Measurements from ENCODE around the gene ADGRV1.
A peak's percentile ranks its signal among the peaks of the same experiment; 100 is the strongest.

ADGRV1 gene

GRCh38 chr5:91182763-91183162 lies 624.2 kb downstream of the ADGRV1 start:
- H2AK5ac ChIP-seq (ENCODE audit: low read length) = no peak overlapping the region
- H3K27ac ChIP-seq (ENCODE audit: low read depth, low read length) = no peak overlapping the region
- H2BK12ac ChIP-seq (ENCODE audit: low read length) = no peak overlapping the region
- no peaks in the 10 kb centered on the region for H3K36me3 ChIP-seq (ENCODE audit: control insufficient read depth in 1 of 2, insufficient read depth in 2 of 2, low read length in 2 of 2)
- no peaks in the 10 kb centered on the region for H3K9me3 ChIP-seq (ENCODE audit: insufficient read depth, low read depth, low read length)
- H4K91ac ChIP-seq (ENCODE audit: low read depth, low read length) = peak overlapping the region; percentile 51
- no peak overlapping the region for H3K9ac ChIP-seq (ENCODE audit: low read length)
- no peak for DNase-seq
- H4K8ac ChIP-seq (ENCODE audit: low read depth, low read length) = no peak overlapping the region
- no peak overlapping the region for H3K14ac ChIP-seq (ENCODE audit: low read length)
- H3K18ac ChIP-seq (ENCODE audit: low read length) = no peak overlapping the region
- no peak overlapping the region for H3K4me2 ChIP-seq (ENCODE audit: low read length)
- WGBS (ENCODE audit: extremely low coverage, insufficient coverage, insufficient read length) = no CpG with 5 or more reads among the region's 4 CpGs
- no peaks in the 10 kb centered on the region for H3K4me1 ChIP-seq (ENCODE audit: control insufficient read depth in 1 of 2, insufficient read depth in 2 of 2, low read length in 2 of 2)
- H3K4me3 ChIP-seq (ENCODE audit: low read depth, low read length) = no peak overlapping the region
- no peak overlapping the region for H4K12ac ChIP-seq (ENCODE audit: low read depth, low read length)
- no peak overlapping the region for H2BK5ac ChIP-seq (ENCODE audit: low read depth, low read length, poor library complexity)
- no peak overlapping the region for H3K4ac ChIP-seq (ENCODE audit: low read depth, low read length)
- H3K79me1 ChIP-seq (ENCODE audit: low read length) = no peaks in the 10 kb centered on the region
- no peak overlapping the region for H2BK120ac ChIP-seq (ENCODE audit: insufficient read depth, low read length, poor library complexity)
- H2AFZ ChIP-seq (ENCODE audit: insufficient read depth, low read length, poor library complexity) = no peak overlapping the region
- no peaks in the 10 kb centered on the region for H3K27me3 ChIP-seq (ENCODE audit: insufficient read depth, low read length)
- H3K23ac ChIP-seq (ENCODE audit: low read length) = no peak overlapping the region
- H3K79me2 ChIP-seq (ENCODE audit: control insufficient read depth, insufficient read depth, low read length, poor library complexity) = no peaks in the 10 kb centered on the region

- Histone ChIP-seq H3K14ac (ENCODE audit: low read length) (no peak overlapping the region), H3K4ac (ENCODE audit: low read depth, low read length) (no peak overlapping the region), H4K91ac (ENCODE audit: low read depth, low read length) (no peak overlapping the region), H3K4me3 (ENCODE audit: low read depth, low read length) (no peak overlapping the region), H3K27me3 (ENCODE audit: insufficient read depth, low read length) (no peaks in the 10 kb centered on the region), H3K9me3 (ENCODE audit: insufficient read depth, low read depth, low read length) (no peaks in the 10 kb centered on the region), H2BK120ac (ENCODE audit: insufficient read depth, low read length, poor library complexity) (no peak overlapping the region), H3K36me3 (ENCODE audit: control insufficient read depth in 1 of 2, insufficient read depth in 2 of 2, low read length in 2 of 2) (no peaks in the 10 kb centered on the region), H4K12ac (ENCODE audit: low read depth, low read length) (no peak overlapping the region), H3K18ac (ENCODE audit: low read length) (no peak overlapping the region), H3K27ac (ENCODE audit: low read depth, low read length) (no peak overlapping the region), H3K79me1 (ENCODE audit: low read length) (no peaks in the 10 kb centered on the region), H2AK5ac (ENCODE audit: low read length) (no peak overlapping the region), H2AFZ (ENCODE audit: insufficient read depth, low read length, poor library complexity) (no peak overlapping the region), H3K79me2 (ENCODE audit: control insufficient read depth, insufficient read depth, low read length, poor library complexity) (no peaks in the 10 kb centered on the region), H3K9ac (ENCODE audit: low read length) (no peak overlapping the region), H3K23ac (ENCODE audit: low read length) (no peak overlapping the region), H2BK5ac (ENCODE audit: low read depth, low read length, poor library complexity) (no peak overlapping the region), H3K4me2 (ENCODE audit: low read length) (no peak overlapping the region), H2BK12ac (ENCODE audit: low read length) (no peak overlapping the region), H3K4me1 (ENCODE audit: control insufficient read depth in 1 of 2, insufficient read depth in 2 of 2, low read length in 2 of 2) (no peaks in the 10 kb centered on the region), H4K8ac (ENCODE audit: low read depth, low read length) (no peak overlapping the region)
- no peak for DNase-seq
- no CpG with 5 or more reads among the region's 4 CpGs for WGBS (ENCODE audit: extremely low coverage, insufficient coverage, insufficient read length)
These were observed 625.1 kb downstream of the ADGRV1 start for GRCh38 chr5:91183743-91184142.

- H3K27me3 ChIP-seq (ENCODE audit: insufficient read depth, low read length) = no peaks in the 10 kb centered on the region
- no peak overlapping the region for H3K14ac ChIP-seq (ENCODE audit: low read length)
- no peak overlapping the region for H2BK120ac ChIP-seq (ENCODE audit: insufficient read depth, low read length, poor library complexity)
- no peak overlapping the region for H2AFZ ChIP-seq (ENCODE audit: insufficient read depth, low read length, poor library complexity)
- DNase-seq = no peak
- no CpG with 5 or more reads among the region's 5 CpGs for WGBS (ENCODE audit: extremely low coverage, insufficient coverage, insufficient read length)
- no peak overlapping the region for H3K18ac ChIP-seq (ENCODE audit: low read length)
- H3K27ac ChIP-seq (ENCODE audit: low read depth, low read length) = no peak overlapping the region
- no peaks in the 10 kb centered on the region for H3K79me2 ChIP-seq (ENCODE audit: control insufficient read depth, insufficient read depth, low read length, poor library complexity)
- no peaks in the 10 kb centered on the region for H3K36me3 ChIP-seq (ENCODE audit: control insufficient read depth in 1 of 2, insufficient read depth in 2 of 2, low read length in 2 of 2)
- H3K4me2 ChIP-seq (ENCODE audit: low read length) = no peak overlapping the region
- no peak overlapping the region for H4K8ac ChIP-seq (ENCODE audit: low read depth, low read length)
- no peak overlapping the region for H2BK12ac ChIP-seq (ENCODE audit: low read length)
- no peaks in the 10 kb centered on the region for H3K79me1 ChIP-seq (ENCODE audit: low read length)
- H2AK5ac ChIP-seq (ENCODE audit: low read length) = no peak overlapping the region
- no peak overlapping the region for H4K12ac ChIP-seq (ENCODE audit: low read depth, low read length)
- peaks cover 0 to 5% of the 10 kb centered on the region in 2 experiments for H3K4me1 ChIP-seq (ENCODE audit: control insufficient read depth in 1 of 2, insufficient read depth in 2 of 2, low read length in 2 of 2)
- no peak overlapping the region for H2BK5ac ChIP-seq (ENCODE audit: low read depth, low read length, poor library complexity)
- H3K9me3 ChIP-seq (ENCODE audit: insufficient read depth, low read depth, low read length) = no peaks in the 10 kb centered on the region
- H4K91ac ChIP-seq (ENCODE audit: low read depth, low read length) = no peak overlapping the region
- H3K4ac ChIP-seq (ENCODE audit: low read depth, low read length) = no peak overlapping the region
- H3K4me3 ChIP-seq (ENCODE audit: low read depth, low read length) = no peak overlapping the region
- no peak overlapping the region for H3K9ac ChIP-seq (ENCODE audit: low read length)
- no peak overlapping the region for H3K23ac ChIP-seq (ENCODE audit: low read length)
These were observed 627.5 kb downstream of the ADGRV1 start for GRCh38 chr5:91186101-91186500.

DNA sequence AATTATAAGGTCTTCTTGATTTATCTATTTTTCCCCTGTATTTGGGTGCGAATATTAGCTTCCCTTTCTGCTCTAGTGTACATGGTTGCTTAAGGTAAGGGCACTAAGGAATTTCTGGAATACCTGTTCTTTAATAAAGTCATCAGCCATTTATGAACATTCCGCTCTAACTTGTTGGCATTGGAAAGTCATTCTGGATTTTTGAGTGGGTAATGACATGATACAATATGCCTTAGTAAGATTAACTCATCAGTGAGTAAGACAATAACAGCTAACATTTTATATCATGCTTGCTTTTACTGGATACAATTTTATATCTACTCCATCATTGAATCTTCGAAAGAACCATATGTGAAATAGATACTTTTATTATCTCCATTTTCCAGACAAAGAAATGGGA lies 628.4 kb downstream of the ADGRV1 start:
- DNase-seq = no peak
- Histone ChIP-seq H3K14ac (ENCODE audit: low read length) (no peak overlapping the region), H4K91ac (ENCODE audit: low read depth, low read length) (no peak overlapping the region), H2AFZ (ENCODE audit: insufficient read depth, low read length, poor library complexity) (no peak overlapping the region), H3K4me3 (ENCODE audit: low read depth, low read length) (no peak overlapping the region), H3K27ac (ENCODE audit: low read depth, low read length) (no peak overlapping the region), H3K9ac (ENCODE audit: low read length) (no peak overlapping the region), H4K12ac (ENCODE audit: low read depth, low read length) (no peak overlapping the region), H3K79me1 (ENCODE audit: low read length) (no peaks in the 10 kb centered on the region), H2AK5ac (ENCODE audit: low read length) (no peak overlapping the region), H3K36me3 (ENCODE audit: control insufficient read depth in 1 of 2, insufficient read depth in 2 of 2, low read length in 2 of 2) (no peaks in the 10 kb centered on the region), H3K23ac (ENCODE audit: low read length) (no peak overlapping the region), H3K18ac (ENCODE audit: low read length) (no peak overlapping the region), H3K9me3 (ENCODE audit: insufficient read depth, low read depth, low read length) (no peaks in the 10 kb centered on the region), H2BK120ac (ENCODE audit: insufficient read depth, low read length, poor library complexity) (no peak overlapping the region), H3K79me2 (ENCODE audit: control insufficient read depth, insufficient read depth, low read length, poor library complexity) (no peaks in the 10 kb centered on the region), H3K4me2 (ENCODE audit: low read length) (no peak overlapping the region), H2BK5ac (ENCODE audit: low read depth, low read length, poor library complexity) (no peak overlapping the region), H3K4ac (ENCODE audit: low read depth, low read length) (no peak overlapping the region), H4K8ac (ENCODE audit: low read depth, low read length) (no peak overlapping the region), H3K27me3 (ENCODE audit: insufficient read depth, low read length) (no peaks in the 10 kb centered on the region), H2BK12ac (ENCODE audit: low read length) (no peak overlapping the region), H3K4me1 (ENCODE audit: control insufficient read depth in 1 of 2, insufficient read depth in 2 of 2, low read length in 2 of 2) (peaks cover 0 to 5% of the 10 kb centered on the region in 2 experiments)
- WGBS (ENCODE audit: extremely low coverage, insufficient coverage, insufficient read length) = no CpG with 5 or more reads among the region's 3 CpGs

Measured in trophoblast cell (in vitro differentiated cells and primary cell).